DMS53 treated with DMSO at 0.1 percent for 48 hours (cell line): ENCODE data around the gene SGIP1.

Experiments
- DNase-seq: peaks from one replicate; lab custom pipeline; 2025; ENCODE audit not compliant: unreplicated experiment; lab: John Stamatoyannopoulos, UW

The SGIP1 gene

GRCh38 chr1:66533804-66534740, at the start of gene SGIP1:
SGIP1 (plus strand) TSS chr1:66534153; CDS start chr1:66534359, 206 bp downstream.
- DNase-seq, result peak; percentile 76

GRCh38 chr1:66489151-66489550, 44.8 kb upstream of the SGIP1 start:
- DNase-seq, result no peak

GRCh38 chr1:66489972-66490601, 43.9 kb upstream of the SGIP1 start:
- DNase-seq, result no peak

- DNase-seq, result no peak
Measured at GRCh38 chr1:66490816-66491215, 43.1 kb upstream of the SGIP1 start.

- DNase-seq, result no peak
Measured at GRCh38 chr1:66492424-66492823, 41.5 kb upstream of the SGIP1 start.

- DNase-seq, result no peak
Measured at GRCh38 chr1:66493731-66494130, 40.2 kb upstream of the SGIP1 start.

- DNase-seq, result no peak
Measured at GRCh38 chr1:66494482-66494881, 39.5 kb upstream of the SGIP1 start.

- no peak for DNase-seq
Measured at GRCh38 chr1:66495495-66495894, 38.5 kb upstream of the SGIP1 start.

GRCh38 chr1:66497910-66498309, 36.0 kb upstream of the SGIP1 start:
- DNase-seq, result no peak

- no peak for DNase-seq
Measured at GRCh38 chr1:66500301-66500700, 33.7 kb upstream of the SGIP1 start.

GRCh38 chr1:66502086-66502485, 31.9 kb upstream of the SGIP1 start:
- no peak for DNase-seq

- DNase-seq, result peak; percentile 91
Measured at GRCh38 chr1:66503841-66504470, 30.0 kb upstream of the SGIP1 start.

GRCh38 chr1:66505671-66506392, 28.1 kb upstream of the SGIP1 start:
- DNase-seq, result no peak

- no peak for DNase-seq
Measured at GRCh38 chr1:66506393-66506687, 27.6 kb upstream of the SGIP1 start.

- no peak for DNase-seq
Measured at GRCh38 chr1:66506991-66507390, 27.0 kb upstream of the SGIP1 start.

GRCh38 chr1:66510407-66510806, 23.5 kb upstream of the SGIP1 start:
- DNase-seq, result no peak

GRCh38 chr1:66511118-66511517, 22.8 kb upstream of the SGIP1 start:
- DNase-seq, result no peak

GRCh38 chr1:66517959-66518358, 16.0 kb upstream of the SGIP1 start:
- no peak for DNase-seq

- no peak for DNase-seq
Measured at GRCh38 chr1:66518654-66519053, 15.3 kb upstream of the SGIP1 start.

GRCh38 chr1:66519992-66520391, 14.0 kb upstream of the SGIP1 start:
- DNase-seq, result peak; percentile 98

- DNase-seq, result no peak
Measured at GRCh38 chr1:66520655-66521054, 13.3 kb upstream of the SGIP1 start.
